NCI-H748 treated with DMSO at 0.1 percent for 48 hours (cell line): Measurements from ENCODE around the gene CEP135.
A peak's percentile ranks its signal among the peaks of the same experiment; 100 is the strongest.
"Not testable (repeated sequence)": the region's sequence is repeated elsewhere in the genome, so short reads cannot be mapped to it uniquely, and the experiment has no call there.

Source experiments
- DNase-seq: peaks from one replicate; lab custom pipeline; 2025; lab: John Stamatoyannopoulos, UW

Gene CEP135

DNA sequence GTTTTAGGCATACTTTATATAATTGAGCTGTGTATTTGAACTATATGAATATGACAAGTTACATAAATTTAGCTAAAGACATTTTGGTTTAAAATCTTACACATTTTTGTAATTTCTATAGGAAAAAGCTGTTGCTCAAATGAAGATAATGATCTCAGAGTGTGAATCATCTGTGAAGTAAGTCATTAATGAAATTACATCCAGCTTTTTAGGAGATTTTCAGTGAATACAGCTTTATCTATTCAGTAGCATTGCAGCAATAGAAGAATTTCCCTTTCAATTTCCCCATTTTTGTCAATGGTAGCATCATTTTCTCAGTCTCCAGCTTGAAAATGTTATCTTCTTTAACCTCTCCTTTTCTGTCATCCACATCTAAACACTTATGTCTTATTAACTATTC lies 59.5 kb downstream of the CEP135 start:
- DNase-seq: no peak

DNA sequence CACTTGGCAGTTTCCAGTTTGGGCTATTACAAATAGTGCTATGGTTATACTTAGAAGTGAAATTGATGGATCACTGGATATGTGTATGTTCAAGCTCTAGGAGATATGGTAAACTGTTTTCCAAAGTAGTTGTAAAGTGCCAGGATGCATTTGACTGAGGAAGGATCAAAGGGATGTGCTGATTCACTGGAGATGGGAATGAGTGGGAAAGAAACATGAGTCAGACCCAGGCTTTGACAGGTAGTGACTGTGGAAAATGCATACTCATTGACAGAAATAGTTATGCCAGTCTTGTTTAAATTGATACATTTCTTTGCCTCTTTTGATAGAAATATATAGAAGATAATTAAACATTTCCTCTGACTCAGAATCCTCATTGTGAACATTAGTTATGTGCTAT lies 77.9 kb downstream of the CEP135 start:
- no peak for DNase-seq

DNA sequence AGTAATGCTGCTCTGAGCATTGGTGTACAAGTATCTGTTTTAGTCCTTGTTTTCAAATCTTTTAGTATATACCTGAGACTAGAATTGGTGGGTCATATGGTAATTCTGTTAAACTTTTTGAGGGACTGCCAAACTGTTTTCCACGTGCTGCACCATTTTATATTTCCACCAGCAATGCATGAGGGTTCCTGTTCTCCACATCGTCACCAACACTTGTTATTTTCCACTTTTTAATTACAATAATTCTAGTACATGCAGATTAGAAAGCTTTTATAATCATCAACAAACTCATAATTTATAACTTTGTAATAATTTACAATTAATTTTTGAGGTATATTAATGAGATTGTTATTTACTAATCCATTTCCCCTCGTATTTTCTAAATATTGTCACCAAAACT lies 79.4 kb downstream of the CEP135 start:
- DNase-seq: no peak

DNA sequence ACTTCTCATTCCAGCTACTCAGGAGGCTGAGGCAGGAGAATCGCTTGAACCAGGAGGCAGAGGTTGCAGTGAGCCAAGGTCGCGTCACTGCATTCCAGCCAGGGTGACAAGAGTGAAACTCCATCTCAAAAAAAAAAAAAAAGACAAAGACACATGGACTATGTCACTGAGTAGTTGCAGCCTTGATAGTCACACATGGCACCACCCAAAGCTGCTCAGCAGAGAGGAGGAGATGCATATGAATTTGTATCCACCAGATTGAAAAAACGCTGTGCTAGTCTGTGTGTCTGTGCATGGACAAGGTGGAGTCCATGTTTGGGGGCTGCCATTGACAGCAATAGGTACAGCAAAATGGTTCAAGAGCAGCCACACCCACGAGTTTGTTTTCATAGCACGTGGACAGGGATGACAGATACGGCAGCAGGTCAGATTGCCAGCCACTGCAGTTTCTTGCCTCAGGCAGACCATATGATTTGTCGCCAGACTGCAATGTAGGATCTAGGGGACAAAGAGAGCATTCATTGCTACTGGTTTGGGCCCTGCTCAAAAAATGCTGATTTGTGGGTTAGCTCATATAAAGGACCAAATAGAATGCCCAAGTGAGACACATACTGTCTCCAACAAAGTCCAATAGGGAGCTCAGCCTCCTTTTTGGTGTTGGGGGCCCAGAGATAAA lies 89.9 kb downstream of the CEP135 start:
- DNase-seq: no peak

DNA sequence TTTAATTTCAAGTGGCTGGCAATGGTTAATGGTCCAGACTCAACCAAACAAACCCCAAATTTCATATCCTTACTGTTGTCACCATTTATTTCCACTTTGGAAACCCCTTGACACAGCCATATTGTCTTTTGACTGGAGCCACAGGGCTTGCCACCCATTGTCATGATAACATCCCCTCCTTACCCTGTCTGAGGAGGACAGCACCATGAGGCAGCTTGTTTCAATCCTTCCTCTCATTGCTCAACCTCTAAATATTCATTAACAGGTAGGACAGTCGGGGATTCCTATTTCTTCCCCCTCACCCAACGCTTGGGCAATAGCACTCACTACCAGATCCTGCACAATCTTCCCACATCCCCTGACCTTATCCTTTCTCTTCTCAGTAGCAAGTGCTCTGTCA lies 92.1 kb downstream of the CEP135 start:
- DNase-seq: no peak

DNA sequence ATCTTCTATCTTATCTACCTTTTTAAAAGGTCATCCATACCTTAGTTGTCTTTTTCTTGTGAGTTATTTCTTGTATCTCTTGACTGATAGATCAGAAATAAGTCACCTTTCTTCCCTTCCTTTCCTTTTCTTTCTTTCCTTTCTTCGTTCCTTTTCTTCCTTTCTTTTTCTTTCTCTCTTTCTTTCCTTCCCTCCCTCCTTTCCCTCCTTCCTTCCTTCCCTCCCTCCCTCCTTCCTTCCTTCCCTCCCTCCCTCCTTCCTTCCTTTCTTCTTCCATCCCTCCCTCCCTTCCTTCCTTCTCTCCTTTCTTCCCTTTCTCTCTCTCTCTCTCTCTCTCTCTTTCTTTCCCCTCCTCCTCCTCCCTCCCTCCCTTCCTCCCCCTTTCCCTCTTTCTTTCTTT lies 93.5 kb downstream of the CEP135 start:
- DNase-seq: no peak

DNA sequence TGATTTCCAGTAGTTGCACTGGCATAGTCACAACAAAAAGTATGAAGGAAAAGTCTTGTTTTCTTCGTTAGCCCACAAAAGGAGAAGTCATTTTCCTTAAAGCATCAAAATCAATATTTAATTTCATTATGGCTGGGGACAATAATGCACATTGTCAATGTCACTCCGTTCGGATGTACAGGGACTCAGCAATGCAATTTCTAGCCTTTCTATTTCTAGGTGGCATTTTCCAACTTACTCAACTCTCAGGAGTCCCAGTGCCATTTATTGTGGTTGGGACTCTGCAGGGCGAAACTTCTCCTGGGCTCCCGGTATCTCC lies 99.6 kb downstream of the CEP135 start:
- DNase-seq: no peak

DNA sequence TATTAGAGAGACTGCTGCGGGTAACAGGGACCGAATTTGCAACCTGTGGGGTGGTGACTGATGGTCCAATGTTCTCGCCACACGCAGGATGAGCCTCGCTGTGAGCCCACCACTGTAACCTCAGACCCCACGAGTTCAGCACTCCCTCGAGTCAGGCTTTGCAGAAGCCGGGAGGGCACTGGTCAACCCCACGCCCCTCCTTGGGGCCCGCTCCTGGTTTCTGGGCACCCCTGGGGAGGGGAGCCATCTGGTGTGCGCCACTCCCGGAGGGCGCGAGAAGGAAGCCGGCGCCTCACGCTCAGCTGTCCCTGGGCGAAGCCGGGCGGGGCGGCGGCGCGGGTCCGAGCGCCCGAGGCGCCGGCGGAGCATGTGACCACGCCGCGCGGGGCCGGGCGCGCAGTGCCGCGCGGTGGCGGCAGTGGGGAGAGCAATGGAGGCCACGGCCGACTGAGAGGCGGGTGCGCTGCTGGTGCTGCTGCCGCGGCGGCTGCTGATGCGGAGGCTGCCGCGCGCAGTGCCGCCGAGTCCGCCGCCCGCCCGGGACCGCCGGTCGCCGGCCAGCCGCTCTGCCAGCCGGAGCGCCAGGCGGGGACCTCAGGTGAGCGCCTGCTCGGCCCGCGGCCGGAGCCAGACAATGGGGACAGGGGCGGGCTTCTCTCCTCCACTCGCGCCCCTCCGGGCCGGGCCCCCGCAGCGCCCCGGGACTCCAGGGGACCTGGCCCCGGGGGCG lies 100.1 kb downstream of the CEP135 start:
- DNase-seq: peak; percentile 10

DNA sequence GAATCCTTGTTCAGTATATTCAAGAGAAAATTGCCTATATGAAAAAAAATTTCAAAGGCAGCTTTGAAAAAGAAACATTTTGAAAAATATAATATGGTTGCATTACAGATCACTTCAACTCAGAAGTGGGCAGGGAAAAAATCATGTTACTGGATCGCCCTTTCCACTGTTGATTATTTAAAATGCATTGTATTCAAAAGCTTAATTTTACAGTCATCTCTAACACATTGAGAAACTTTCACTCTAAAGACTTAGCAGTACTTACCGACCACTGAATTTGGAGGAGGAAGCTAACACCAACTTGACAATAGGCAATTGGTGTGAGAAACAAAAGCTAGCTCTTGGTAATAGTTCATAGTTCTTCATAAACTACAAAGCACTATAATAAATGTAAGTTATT lies 101.9 kb downstream of the CEP135 start:
- DNase-seq: peak; percentile 14

DNA sequence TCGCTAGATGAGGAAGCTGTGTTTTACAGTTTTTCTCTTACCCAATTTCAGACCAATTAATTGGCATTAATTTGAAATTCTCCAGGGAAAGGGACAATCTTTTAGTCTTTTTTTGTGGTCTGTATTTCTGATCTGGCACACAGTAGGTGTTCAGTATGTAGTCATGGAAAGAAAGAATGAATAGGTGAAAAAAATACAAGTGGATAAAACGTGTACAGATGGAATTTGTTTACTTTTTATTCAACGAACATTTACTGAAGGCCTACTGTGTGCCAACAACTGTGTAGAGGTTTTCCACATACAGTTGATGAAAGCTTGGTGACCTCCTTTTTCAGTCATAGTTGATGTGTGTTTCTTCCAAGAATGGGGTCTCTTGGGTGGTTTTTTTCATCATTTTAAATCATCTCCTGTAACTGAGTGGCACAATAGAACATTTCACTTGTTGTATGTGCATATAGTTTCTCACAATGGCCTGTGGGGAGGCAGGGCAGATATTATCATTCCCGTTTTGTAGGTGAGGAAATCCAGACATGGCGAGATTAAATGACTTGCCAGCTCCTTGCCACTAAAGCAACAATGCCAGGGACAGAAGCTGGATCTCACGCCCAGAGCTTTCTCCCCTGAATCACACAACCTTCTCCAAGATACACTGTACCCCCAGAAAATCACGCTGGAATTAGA lies 102.4 kb downstream of the CEP135 start:
- no peak for DNase-seq

DNA sequence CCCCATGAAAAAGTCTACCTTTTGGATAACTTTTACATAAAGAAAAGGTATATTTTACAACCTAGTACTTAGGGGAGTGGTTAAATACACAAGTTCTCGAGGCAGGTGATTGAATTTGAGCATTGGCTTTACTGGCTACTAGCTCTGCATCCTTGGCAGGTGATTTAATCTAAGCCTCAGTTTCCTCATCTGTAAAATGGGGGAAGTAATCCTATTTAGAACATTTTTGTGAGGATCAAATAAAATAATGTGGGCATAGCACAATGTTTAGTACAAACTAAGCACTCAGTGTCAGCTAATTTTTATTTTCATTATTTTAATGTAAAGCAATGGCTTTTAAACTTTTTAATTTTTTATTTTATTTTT lies 102.9 kb downstream of the CEP135 start:
- DNase-seq: no peak

DNA sequence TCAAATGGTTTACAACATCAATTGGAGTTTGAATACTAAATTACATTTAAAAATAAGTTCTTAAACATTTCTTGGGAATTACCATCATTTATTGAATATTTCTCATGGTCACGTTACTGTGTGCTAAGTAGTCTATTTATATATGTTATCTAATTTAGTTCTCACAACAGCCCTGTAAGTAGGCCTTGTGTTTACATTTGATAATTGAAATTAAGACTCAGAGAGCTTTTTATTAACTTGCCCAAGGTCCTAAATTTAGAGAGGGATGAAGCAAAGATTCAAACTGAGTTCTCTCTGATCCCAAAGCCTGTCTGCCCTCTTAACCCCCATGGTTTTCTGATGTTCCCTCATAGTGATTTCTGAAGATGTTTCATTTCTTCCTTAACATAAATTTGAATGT lies 103.7 kb downstream of the CEP135 start:
- DNase-seq: no peak

DNA sequence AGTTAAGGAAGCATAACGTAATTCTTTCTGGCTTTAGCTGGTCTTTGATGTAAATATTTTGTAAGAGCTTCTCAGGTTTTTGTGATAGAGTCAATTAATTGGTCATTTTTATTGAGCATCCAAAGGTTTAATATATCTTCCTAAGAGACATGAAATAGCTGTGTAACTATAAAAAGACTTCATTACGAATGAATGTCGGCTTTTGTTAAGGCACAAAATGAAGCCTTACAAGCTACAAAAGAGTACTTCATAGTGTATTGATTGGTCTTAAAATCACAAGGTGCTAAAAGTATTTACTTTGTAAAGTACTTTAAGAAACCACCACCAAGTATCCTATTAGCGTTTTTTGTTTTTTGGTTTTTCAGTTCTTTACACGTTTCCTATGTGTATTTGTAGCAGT lies 104.2 kb downstream of the CEP135 start:
- DNase-seq: no peak

DNA sequence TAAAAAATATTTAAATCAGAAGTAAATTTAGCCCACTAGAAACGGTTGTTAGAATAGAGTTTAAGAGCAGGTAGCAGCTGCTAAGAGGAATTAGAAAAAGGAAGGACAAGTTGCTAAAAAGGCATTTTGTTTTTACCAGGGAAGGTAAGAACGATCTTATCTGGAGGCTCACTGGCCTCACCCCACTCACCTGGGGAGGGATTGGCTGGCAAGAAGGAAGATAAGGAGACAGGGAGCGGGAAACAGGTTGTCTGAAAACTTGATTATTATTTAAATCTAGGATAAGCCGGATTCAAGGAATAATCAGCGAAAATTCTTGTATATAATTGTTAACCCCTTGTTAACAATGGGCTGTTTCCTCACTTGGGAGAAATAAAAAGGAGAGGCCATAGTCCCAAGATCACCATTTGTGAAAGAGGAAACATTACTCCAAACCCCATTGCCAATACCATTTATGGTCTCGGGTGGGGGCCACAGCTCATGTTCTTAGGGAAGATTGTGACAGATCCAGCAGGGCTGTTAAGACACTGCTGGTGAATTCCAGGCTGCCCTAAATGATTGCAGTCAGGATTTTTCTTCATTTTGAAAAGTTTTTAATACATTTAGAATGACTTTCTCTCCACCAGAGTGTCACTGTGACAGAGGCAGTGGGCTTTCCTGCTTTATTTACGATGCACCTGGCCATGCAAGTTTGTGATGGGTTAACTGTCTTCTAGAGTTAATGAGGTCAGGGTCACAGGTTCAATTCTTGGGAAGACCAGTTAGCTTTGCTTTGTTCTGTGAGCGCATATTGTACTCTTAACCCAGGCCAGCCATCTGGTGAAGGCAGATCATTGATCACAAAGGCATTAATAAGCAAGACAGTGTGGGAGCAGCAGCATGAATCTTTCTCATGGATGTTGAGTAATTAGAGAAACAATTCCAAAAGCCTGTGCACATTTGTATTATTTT lies 106.6 kb downstream of the CEP135 start:
- no peak for DNase-seq

DNA sequence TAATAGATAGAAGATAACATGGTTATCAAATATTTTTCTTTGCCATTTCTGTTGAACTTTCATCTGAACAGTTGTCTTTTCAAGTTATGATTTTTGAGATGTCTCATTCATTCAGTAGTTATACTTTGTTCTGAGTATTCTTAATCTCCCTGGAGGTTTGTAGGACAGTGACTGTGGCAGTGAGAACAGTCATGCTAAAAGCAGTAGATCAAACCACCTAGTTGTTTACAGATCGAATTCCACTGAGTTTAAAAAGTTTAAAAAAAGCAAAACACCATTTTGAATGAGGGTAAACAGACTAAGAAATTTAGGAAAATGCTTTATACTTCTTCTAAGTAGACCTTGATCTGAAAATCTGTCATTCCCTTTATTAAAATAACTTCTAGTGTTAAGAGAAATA lies 107.2 kb downstream of the CEP135 start:
- no peak for DNase-seq

DNA sequence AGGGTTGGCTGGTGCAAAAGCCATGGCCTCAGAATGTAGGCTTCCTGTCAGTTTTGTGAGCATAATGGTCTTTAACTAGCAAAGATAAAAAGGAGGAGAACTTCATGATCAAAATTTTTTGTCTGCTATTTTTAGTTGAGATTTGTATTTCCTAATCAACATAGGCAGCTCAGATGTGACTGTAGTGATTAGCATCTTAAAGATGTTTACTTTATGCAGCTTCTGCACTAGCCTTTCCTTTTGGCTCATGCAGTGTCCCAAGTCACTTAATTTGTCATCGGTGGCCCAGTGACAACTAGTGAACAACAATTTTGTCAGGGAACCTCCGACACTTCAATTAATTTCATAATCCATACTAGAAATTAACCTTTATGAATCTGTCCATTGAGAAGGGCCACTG lies 109.8 kb downstream of the CEP135 start:
- DNase-seq: no peak

DNA sequence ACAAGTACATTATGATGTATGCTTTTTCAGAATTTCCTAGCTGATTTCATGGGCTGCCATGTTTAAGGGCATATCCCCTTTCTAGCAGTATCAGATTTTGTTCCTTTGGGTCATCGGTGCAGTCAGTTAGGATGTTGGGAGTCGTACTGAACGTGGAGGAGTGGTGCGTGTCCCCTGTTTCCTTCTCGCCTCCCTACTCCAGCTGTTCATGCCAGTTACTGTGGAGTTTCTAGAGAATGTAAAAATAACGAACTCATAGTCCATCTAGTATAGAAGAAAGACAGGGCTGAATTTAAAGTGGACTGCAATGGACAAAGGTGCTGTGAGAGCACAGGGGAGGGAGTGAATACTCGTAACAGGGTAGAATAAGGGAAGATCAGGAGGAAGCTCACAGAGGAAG lies 111.3 kb downstream of the CEP135 start:
- DNase-seq: no peak

DNA sequence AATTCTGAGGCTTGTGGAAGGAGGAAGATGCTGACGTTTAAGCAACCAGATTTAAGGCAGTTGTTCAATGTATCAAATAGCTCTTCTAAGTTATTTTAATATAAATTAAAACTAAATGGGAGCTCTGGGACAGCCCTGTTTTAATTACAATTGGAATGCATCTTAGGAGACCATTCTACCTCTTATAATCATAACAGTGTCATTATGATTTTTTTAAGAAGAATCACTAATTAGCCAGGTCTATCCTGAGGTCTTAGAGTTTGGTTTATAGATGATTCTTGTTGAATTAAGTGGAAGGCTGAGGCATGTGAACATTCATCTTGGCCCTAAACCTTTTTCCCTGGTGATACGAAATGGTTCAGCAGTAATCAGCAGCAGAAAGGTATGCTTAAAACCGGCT lies 113.4 kb downstream of the CEP135 start:
- DNase-seq: no peak

DNA sequence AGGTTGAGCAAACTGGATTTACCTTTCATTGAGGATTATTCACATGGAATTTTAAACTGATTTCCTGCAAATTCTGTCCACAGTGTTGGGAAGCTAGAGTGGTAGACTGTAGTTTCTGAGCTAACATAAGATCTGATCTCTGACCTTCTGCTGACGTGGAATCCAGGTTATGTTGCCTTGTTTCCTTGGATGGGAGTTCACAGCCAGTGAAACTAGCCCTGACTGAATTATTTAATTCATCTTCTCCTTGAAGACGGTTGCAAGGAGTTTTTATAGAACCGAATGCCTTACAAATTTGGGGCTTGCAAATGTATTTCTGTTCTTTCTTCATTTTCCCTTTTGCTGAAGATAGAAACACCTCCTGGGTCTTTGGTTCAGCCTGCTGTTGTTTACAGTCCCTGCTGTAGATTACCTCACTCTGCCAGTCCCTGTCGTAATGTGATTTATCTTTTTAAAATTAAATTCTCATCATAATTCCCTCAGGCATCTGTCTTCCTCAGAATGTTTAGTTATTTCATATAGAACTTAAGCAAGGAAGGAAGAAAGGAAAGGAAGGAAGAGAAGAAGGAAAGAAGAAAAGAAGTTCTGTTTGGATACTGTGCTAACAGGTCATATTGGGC lies 113.9 kb downstream of the CEP135 start:
- DNase-seq: no peak

DNA sequence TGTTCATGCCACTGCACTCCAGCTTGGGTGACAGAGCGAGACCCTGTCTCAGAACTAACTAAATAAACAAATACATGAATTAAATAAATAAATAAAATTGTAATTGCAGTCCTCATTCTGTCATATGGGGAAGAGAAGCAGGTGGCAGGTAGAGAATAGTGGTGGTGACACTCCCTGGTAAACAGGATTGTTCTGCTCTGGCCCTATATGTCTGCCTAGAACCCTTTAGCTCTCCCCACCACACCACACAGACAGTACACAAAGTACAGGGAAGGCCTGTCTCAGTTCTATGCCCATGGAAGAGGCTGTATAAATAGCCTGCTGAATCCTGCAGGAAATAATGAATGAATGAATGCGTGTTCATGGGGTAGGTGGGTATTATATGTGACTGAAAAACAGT lies 117.7 kb downstream of the CEP135 start:
- DNase-seq: no peak

DNA sequence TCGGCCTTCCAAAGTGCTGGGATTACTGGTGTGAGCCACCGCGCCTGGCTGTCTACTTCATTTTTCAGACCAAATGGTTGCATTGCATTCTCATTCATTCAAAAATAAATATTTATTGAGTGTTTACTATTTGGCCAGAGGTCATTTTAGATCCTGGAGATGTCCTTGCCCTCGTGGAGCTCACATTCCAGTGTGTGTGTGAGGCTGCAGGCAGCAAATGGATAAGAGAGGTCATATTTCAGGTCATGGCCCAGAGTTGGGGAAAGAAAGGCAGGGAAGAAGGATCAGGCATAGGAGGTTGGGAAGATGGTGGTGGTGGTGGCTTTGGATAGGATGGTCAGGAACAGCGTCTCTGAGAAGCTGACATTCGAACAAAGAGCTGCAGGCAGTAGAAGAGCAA lies 119.1 kb downstream of the CEP135 start:
- no peak for DNase-seq

DNA sequence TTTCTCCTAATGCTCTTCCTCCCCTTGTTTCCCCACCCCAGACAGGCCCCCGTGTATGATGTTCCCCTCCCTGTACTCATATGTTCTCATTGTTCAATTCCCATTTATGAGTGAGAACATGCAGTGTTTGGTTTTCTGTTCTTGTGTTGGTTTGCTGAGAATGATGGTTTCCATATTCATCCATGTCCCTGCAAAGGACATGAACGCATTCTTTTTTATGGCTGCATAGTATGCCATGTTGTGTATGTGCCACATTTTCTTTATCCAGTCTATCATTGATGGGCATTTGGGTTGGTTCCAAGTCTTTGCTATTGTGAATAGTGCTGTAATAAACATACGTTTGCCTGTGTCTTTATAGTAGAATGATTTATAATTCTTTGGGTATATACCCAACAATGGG lies 124.0 kb downstream of the CEP135 start:
- DNase-seq: not testable (repeated sequence)
